ENCODE results near the gene PAQR5.
"Not testable (repeated sequence)": the region's sequence is repeated elsewhere in the genome, so short reads cannot be mapped to it uniquely, and the experiment has no call there.

The PAQR5 gene

GRCh38 chr15:69315402-69316110 lies 16.8 kb downstream of the PAQR5 start:
- DNase-seq (ENCODE audit: low read depth, low spot score) = no peak

GRCh38 chr15:69316291-69316690 lies 17.6 kb downstream of the PAQR5 start:
- DNase-seq (ENCODE audit: low read depth, low spot score) = no peak

GRCh38 chr15:69317392-69317841 lies 18.7 kb downstream of the PAQR5 start:
- DNase-seq (ENCODE audit: low read depth, low spot score) = no peak

DNA sequence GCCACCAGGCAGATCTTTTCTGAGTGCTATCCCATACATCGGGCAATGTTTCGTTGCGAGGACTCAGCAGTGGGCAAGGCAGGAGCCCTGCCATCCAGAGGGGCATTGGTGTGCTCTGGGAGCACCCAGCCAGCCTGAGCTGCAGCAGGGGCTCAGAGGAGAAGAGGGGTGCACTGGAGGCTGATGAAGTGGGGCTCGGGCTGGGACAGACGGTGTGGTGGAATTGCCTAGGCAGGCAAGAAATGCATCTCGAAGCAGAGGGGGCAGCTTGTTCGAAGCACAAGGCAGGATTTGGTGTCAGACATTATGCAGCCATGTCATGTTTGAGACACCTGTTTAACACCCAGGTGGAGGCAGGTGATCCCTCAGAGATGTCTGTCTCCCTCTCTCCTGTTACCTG lies 19.3 kb downstream of the PAQR5 start:
- no peak for DNase-seq (ENCODE audit: low read depth, low spot score)

GRCh38 chr15:69319384-69320375 lies 21.0 kb downstream of the PAQR5 start:
- no peak for DNase-seq (ENCODE audit: low read depth, low spot score)

DNA sequence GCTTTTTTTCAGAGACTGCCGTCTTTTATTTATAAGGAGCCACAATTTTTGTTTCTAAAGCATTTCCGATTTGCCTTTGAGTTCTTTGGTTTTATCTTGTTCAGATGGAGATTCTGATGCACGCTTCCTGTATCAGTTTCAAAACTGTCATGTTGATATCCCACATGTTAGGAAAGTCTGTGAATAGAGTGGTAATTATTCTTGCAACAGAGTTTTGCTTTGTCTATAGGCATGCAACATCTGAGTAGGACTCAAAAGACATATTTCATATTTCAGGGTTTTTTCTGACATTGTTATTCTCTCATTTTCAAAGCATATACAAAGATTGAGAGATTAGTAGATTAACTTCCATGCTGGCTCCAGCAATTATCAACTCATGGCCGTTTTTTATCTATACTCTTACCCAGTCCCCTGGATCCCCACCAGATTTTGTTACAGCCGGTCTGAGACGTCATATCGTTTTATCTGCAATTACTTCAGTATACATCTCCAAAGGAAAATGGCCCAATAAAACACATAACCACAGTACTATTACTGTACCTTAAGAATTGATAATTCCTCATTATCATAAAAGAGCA lies 22.4 kb downstream of the PAQR5 start:
- DNase-seq (ENCODE audit: low read depth, low spot score) = no peak

DNA sequence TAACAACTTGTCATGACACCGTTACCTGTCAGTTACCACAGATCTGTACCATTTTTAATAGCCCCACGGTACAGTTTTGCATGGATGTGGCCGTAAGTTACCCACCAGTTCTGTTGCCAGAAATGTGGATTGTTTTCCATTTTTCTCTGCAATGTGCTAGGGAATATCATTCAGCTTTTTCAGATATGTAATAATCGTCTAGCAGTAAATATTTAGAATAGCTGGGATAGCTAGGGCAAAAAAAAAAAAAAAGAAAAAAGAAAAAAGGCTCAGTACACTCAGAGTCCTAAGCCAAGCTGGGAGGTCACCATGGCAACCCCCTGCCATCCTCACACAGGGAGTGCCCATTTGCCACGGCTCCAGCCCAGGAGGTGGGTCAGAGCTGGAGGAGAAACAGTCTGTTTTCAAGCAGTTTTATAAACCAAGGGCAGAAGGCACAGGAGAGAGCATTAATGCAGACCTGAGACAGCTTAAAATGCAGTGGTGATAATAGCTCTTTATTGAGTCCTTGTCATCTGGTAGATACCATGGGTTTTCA lies 25.2 kb downstream of the PAQR5 start:
- DNase-seq (ENCODE audit: low read depth, low spot score) = no peak

- no peak for DNase-seq (ENCODE audit: low read depth, low spot score)
Measured at GRCh38 chr15:69324565-69324964, 25.9 kb downstream of the PAQR5 start.

DNA sequence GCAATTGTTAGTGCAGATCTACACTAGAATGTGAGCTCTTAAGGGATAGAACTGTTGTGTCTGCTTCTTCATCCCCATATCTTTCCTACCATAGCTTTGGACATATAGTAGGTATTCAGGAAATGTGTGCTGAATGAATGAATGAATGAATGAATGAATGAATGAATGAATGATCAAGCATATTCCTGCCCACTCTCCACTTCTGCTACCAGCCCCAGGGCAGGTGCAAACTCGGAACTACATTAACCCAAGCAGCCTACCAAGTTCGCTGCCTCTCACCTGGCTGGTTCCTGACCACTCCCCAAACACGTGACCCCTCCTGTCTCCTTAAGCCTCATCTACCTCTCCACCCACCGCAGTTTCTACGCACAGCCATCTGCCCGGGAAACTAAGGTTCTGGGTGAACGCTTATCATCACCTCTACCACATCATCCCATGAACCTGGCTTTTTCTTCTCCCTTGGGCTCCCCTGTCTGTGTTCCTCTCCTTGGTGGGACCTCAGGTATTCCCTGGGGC lies 26.8 kb downstream of the PAQR5 start:
- DNase-seq (ENCODE audit: low read depth, low spot score) = no peak

- DNase-seq (ENCODE audit: low read depth, low spot score) = no peak
Measured at GRCh38 chr15:69328080-69328479, 29.4 kb downstream of the PAQR5 start.

DNA sequence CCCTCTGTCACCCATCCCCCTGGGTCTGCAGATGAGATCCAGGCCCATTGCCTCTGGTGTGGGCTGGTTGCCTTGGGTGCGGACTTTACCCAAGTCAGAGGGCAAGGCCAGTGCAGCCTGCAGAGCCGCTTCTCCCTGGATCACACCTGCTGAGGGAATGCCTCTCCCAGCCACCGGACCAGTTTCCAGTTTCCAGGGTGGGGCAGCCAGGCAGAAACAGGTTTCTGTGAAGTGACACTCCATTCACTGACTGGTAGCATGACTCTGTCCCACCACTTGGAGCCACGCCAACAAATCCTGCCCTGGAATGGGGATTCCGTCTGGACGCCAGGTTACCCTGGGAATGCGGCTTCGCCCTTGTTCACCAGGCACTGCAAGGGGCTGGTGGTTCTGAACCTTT lies 30.0 kb downstream of the PAQR5 start:
- no peak for DNase-seq (ENCODE audit: low read depth, low spot score)

DNA sequence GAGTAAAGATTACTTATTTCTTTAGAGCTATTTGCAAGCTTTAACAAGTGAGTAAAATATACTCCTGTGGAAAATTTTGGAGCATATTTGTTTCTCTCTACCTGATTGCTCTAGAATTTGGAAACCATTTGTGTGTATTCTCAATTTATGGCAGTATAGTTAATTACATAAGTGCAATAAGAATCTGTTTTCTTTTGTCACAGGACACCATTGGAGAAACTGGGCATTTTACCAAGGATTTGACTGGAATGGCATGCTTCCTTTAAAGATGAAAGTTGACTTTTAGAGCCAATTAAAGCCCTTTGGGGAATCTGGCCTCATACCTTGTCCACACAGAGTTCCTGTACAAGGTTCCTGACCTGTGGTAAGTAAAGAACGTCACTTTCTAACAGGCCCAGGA lies 38.4 kb downstream of the PAQR5 start:
- no peak for DNase-seq (ENCODE audit: low read depth, low spot score)

DNA sequence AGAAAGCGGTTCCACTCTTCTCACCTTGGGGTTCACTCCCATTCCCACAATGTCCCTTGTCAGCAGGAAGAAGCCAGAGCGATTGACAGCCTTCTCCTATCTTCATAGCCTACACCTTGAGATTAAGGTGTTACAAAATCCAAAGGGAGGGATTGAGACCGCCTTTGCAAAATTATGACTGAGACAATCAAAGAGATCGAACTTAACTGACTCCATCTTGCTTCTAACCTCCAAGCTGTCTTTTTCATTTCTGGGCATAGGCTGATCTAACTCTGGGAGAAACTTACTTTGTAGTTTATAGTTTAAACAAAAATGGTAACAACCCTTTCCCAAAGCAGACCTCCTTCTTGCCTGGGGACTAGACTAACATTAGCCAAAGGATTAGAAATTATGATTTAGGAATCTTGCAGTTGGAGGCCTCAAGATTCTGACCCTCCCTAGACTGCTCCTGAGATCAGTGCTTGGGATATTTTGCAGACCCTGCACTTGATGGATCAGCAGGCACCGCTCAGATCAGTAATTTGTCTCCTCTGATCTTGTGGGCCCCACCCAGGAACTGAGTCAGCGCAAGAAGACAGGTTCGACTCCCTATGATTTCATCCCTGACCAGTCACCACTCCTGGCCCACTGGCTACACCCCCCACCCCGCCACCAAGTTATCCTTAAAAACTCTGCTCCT lies 40.0 kb downstream of the PAQR5 start:
- no peak for DNase-seq (ENCODE audit: low read depth, low spot score)

DNA sequence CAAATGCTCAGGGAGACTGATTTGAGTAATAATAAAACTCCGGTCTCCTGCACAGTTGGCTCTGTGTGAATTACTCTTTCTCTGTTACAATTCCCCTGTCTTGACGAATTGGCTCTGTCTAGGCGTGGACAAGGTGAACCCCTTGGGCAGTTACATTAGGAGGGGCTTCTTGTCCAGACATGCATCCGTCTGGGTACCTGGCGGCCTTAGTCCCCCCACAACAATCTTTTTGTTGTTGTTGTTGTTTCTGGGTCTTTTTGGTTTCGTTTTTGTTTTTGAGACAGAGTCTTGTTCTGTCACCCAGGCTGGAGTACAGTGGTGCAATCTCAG lies 40.5 kb downstream of the PAQR5 start:
- not testable (repeated sequence) for DNase-seq (ENCODE audit: low read depth, low spot score)

DNA sequence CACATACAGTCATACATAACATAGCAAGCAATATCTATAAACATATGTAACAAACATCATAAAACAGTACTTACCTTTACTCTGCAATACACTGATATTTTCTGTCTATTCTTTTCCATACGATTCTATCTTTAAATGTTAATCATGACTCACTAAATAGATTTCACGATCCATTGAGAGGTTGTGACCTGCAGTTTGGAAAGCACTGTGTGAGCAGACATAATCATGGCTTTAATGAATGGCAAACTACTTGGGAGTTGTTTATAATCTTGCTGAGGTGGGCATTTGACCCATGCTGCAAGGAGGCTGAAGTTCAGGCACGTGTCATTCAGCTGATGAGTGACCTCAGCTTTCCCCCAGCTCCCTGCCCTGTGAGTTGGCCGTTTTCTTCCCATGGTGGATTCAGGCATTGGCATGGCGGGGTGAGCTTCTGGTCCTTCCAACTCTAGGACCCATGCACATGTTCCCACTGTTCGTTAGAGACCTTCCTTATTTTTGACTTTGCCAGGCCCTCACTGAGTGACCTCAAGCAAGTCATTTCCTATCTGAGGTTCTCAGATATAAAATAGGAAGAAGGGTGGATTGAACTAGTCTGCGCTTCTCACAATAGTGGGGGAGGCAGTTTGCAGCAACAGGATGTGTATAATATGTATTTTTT lies 41.7 kb downstream of the PAQR5 start:
- no peak for DNase-seq (ENCODE audit: low read depth, low spot score)

DNA sequence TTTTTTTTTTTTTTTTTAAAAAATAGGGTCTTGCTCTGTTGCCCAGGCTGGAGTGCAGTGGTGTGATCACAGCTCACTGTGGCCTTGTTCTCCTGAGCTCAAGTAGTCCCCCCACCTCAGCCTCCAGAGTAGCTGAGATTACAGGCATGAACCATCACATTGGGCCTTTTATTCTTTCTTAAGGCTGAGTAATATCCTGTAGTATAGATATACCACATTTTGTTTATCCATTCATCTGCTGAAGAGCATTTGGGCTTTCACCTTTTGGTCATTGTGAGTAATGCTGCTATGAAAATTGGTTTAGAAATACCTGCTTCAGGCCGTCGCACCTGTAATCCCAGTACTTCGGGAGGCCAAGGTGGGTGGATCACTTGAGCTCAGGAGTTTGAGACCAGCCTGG lies 42.6 kb downstream of the PAQR5 start:
- DNase-seq (ENCODE audit: low read depth, low spot score) = no peak

GRCh38 chr15:69342460-69343076 lies 43.9 kb downstream of the PAQR5 start:
- no peak for DNase-seq (ENCODE audit: low read depth, low spot score)

- DNase-seq (ENCODE audit: low read depth, low spot score) = no peak
Measured at GRCh38 chr15:69343133-69343532, 44.4 kb downstream of the PAQR5 start.

DNA sequence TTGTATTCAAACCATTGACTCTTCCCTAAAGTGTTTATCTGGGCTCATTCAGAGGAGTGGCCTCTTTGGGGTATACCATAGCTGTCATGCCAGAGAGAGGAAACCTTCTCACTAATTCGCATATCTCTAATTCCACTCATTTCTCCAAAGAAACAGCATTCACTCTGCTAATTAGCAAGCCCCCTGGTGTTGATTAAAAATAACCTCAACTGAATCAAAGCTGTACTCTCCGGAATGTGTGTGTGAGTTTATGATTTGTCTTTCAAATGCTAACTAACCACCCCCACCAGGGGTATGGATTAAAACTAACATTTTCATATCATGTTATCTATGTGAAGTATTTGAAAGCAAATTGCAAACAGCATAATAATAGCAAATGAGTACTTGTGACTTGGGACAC lies 45.5 kb downstream of the PAQR5 start:
- no peak for DNase-seq (ENCODE audit: low read depth, low spot score)

GRCh38 chr15:69346112-69346511 lies 47.4 kb downstream of the PAQR5 start:
- no peak for DNase-seq (ENCODE audit: low read depth, low spot score)

Measured in smooth muscle cell of the brain vasculature (primary cell).